NOMO-1 (cell line): Measurements from ENCODE around the gene ATF5.
"Not testable (repeated sequence)": the region's sequence is repeated elsewhere in the genome, so short reads cannot be mapped to it uniquely, and the experiment has no call there.

ENCODE experiments used
- DNase-seq, 2 experiments: peaks; one replicate each; lab custom pipeline; 2025; ENCODE audit not compliant: unreplicated experiment in 2 of 2; lab: John Stamatoyannopoulos, UW

Gene ATF5

DNA sequence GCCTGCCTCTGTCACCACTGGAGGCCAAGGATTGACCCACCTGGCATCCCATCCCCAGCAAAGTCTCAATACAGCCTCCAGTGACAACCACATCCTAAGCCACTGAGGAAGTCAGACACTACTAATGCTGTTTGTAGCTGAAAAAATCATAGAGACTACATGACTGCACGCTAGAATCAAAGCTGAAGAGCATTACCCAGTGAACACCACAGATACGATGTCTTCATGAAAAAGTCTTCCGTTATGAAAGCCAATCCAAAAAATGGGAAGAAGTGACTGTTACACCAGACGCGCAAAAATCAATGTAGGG lies 11.4 kb downstream of the ATF5 start:
- DNase-seq = no peak

DNA sequence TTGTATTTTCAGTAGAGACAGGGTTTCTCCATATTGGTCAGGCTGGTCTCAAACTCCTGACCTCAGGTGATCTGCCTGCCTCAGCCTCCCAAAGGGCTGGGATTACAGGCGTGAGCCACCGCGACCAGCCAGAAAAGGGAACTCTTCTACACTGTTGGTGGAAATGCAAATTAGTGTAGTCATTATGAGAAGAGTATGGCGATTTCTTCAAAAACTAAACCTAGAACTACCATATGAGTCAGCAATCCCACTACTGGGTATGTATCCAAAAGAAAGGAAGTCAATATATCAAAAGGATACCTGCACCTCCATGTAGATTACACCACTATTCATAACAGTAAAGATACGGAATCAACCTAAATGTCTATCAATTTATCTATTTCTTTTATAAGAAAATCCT lies 15.6 kb downstream of the ATF5 start:
- peak; percentile 7 to 24 for DNase-seq

DNA sequence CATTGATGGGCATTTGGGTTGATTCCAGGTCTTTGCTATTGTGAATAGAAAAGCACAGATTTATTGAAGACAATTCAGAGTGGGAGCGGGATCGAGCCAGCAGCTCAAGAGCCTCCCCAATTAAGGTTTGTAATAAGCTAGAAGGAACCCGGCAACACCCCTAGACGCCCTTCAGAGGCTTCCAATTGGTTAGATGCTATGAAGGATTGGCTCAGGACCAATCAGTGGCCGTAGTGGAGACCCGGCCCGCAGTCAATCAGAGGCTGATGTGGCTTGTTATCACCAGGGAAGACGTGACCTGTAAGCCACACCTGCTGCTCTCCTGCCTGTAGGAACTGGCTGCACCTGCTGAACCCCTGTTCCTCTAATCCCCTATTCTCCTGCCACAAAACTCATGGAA lies 17.4 kb downstream of the ATF5 start:
- no peak for DNase-seq

DNA sequence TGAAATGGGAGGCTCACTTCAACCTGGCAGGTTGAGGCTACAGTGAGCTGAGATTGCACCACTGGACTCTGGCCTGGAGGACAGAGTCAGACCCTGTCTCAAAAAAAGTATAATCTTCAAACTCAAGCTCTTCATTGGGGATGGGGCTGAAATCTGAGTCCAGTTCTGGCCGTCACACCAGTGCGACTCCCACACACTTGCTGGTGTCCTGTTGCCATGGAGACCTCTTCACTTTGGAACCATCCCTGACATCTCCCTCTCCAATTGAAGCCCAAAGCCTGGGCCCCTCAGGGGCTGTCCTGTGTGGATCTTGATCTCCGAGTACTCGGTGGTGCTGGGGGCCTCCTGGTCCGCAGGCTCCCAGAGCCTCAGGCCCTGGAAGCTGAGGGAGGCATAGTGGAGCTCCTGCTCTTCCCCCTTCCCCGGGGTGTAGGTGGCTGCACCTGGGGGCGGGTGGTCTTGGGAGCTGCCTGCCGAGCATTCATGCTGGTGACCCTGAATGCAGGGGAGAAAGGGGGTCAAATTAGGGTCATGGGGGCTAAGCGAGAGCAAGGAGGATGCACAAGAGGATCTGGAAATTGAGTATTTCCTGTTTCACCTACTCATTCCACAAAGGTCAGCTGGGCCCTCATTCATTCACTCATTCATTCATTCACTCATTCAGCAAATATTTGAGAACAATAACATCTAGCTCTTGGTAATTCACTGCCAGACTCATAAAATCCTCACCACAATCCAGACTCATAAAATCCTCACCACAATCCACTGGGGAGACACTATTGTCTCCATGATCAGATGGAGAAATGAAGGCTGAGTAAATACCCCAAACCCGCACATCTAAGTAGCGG lies 21.0 kb downstream of the ATF5 start:
- no peak for DNase-seq

DNA sequence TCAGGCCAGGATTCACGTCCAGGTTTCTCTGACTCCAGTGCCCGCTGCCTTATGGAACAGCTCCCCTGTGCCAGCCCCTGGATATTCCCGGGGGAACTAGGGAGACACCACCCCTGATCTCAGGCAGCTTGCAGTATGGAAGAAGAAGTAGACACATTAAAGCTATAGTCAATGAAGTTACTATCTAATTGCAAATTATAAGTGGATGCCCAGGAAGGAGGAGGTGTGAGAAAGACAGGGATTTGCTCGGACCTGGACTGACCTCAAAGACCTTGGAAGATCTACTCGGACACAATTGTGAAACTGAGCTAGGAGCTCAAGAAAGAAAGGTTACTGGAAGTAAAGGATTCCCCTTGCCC lies 21.6 kb downstream of the ATF5 start:
- DNase-seq = no peak

DNA sequence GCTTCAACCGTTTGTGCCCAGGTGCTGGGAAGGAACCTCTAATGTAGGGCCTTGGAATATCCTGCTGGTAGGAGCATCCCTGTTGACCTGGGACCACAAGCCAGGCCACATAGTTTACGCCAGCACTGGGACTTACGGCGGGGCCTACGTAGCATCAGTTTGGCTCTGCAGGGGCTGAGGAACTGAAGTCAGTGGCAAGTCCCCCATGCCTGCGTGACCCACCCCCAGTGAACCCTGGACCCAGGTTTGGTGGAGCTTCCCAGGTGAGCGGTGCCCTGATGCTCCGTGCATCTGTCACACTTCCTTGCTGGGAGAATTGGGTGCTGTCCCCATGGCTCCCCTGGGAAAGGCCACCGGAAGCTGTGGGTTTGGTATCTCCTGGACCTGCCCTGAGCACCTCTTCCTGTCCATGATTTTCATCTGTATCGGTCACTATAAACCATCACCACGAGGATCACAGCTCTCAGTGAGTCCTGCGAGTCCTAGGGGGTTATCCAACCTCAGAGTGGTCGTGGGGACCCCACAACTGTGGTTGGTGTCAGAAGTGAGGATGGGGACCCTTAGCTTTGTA lies 22.0 kb downstream of the ATF5 start:
- DNase-seq = no peak

DNA sequence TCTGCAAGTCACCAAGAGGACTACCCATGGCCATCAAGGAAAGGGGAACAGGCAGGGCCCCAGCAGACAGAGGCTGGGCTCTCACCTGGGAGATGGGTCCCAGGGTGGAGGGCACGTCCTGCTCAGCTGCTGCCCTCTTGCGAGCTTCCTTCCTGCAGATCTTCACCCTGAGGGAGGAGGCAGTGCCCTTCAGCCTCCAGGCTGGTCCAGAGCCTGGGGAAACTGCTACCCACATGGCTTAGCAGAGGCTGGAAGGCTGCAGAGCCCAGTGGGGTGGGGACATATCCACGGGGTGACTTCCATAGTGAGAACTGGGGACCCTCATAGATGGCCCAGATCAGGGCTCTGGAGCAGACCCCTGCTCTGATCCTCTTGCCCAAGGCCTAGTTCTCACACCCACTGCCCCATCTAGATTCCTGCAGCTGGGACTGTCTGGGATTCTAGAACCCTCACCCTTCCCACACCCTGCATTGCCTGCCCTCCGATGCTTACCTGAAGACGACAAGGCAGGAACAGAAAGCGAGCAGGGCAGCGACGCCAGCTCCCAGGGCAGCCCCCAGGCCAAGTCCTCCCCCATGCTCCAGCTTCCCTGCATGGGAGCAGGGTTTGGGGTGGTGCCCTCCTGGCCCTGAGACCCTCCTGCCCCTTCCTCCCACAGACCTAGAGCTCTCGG lies 22.9 kb downstream of the ATF5 start:
- DNase-seq = no peak

DNA sequence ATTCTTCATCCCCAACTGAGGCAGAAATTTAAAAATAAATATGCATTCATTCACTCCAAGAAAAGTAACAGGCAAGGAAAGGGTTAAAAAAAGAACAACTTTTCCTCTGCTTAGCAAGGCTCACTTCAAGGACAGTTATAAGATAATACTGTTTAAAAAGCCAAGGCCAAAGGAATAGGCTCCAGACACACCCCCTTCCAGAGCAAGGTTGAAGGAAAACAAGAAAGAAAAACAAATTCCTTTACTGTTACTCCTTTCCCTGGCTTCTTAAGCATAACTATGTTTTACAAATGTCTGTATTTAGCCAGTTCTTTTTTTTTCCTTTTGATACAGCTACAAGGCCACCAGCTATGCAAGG lies 23.5 kb downstream of the ATF5 start:
- DNase-seq = no peak

DNA sequence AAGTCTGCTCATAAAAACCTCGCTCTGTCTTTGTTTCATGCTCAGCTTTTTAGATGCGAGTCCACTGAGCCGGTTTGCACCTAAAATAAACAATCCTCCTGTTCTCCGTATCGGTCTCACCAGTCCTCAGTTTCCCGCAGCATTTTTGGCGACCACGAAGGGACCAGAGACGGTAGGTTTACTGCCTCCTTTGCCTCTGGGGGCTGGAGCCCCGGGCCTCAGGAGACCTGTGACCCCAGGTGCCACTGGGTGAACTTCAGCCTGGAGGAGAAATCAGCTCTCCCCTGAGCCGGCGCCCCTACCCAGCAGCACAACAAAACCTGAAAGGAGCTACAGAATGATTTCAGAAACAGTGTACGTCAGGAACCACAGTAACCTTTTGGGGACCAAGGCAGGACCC lies 23.9 kb downstream of the ATF5 start:
- no peak for DNase-seq

DNA sequence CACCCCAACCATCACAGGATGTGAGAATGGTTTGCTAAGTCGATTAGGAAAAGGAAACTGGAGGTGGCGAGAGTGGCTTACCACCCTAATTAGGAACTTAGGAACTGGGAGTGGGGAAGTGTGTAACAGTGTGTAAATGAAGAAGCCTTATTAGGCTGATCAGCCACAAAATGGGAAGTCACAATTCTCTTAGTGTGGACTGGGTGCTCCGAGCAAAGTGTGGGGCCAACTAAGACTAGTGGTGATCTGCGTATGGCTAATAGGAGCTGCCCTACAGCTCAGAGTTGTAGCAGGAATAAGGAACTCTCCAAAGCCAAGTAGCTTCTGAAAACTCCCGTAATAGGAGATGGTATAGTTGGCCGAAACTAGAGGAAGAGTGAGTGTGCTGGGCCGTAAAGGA lies 24.4 kb downstream of the ATF5 start:
- peak; percentile 41 to 55 for DNase-seq

DNA sequence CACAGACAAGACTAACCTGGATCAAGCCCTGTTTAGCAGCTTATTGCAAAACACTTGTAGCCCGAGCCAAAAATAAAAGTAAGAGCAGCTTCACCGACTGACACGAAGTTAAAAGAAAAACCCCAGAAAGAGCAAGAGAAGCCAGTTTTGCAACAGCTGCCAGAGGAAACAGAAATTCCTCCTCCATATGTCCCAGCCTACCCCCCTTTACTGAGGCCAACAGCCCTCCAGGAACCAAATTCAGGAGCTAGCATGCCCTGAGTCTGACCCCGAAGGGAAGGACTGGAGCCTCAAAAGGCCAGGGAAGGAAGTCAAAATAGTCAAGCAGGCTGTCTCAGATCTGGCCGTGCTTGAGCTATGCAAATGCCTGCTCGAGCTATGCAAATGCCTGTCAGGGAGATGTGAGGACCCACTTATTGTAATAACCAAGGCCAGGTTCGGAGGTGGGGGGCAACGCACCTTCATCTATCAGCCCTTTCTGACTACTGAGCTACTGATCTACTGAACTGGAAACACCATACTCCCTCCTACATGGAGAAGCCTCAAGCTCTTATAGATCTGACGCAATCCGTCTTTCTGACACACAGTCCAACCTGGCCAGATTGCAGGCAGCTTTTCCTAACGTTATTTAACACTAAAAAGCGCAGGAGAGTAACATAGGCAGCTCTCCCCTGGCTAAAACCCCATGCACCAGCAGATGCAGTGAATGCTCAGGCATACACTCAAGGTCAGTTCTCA lies 25.3 kb downstream of the ATF5 start:
- DNase-seq = peak; percentile 59

DNA sequence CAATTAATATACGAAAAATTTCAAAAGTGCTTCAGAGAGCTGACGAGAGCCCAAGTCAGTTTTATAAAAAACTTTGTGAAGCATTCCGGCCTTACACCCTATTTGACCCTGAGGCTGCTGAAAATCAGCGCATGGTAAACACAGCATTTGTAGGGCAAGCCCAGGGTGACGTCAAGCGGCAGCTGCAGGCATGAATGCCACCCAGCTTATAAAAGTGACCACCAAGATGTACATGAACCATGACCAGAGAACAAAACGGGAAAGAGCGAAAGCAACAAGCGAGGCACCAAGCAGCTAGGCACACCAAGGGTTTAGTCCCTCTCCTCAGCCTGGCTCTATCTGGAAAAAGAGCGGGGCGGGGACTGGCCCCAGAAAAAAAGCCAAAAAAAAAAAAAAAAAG lies 25.9 kb downstream of the ATF5 start:
- no peak for DNase-seq

DNA sequence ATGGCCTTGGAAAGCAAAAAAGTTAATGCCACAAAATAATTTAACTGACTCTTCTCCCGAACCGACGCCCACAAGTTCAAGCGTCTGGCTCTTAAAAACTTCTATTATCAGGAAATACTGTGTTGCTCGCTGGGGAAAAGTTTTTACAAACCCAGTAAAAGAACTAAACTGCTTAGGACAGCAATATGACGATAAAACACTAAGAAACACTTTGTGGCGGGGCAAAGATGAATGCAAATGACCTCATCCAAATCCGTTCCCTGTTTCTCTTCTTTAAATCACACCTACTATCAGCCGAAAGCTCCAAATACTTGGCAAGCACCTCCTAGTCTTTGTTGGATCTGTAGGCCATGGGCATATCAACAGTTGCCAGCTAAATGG lies 27.1 kb downstream of the ATF5 start:
- DNase-seq = no peak

DNA sequence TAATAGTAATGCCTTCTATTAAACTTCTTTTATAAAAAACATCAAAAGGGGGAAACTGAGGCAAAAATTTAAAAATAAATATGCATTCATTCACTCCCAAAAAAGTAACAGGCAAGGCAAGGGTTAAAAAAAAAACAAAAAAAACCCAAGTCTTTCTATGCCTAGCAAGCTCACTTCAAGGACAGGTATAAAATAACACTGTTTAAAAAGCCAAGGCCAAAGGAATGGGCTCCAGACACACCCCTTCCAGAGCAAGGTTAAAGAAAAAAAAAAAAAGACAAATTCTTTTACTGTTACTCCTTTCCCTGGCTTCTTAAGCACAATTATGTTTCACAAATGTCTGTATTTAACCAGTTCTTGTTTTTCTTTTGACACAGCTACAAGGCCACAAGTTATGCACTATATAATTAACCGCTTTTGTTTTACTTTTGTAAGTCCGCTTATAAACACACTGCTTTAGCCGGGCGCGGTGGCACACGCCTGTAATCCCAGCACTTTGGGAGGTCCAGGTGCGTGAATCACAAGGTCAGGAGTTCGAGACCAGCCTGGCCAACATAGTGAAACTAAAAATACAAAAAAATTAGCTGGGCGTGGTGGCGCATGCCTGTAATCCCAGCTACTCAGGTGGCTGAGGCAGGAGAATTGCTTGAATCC lies 28.4 kb downstream of the ATF5 start:
- DNase-seq = no peak

DNA sequence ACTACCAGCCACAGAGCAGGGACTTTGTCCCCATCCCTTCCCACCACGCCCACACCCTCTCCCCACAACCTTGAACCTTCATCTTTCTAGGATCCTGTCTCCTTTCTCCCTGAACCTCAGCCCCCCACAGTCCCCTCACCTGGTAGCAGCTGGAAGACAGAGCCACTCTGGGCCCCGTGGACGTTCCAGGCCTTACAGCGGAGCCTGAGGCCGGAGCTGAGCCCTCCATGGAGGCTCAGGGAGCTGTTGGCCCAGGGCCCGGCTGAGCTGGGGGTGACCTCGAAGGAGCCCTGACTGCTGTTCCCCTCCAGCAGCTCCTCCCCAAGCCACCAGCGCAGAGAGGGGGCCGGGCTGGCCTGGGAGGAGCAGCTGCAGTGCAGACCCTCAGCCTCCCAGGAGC lies 29.1 kb downstream of the ATF5 start:
- DNase-seq = not testable (repeated sequence)

DNA sequence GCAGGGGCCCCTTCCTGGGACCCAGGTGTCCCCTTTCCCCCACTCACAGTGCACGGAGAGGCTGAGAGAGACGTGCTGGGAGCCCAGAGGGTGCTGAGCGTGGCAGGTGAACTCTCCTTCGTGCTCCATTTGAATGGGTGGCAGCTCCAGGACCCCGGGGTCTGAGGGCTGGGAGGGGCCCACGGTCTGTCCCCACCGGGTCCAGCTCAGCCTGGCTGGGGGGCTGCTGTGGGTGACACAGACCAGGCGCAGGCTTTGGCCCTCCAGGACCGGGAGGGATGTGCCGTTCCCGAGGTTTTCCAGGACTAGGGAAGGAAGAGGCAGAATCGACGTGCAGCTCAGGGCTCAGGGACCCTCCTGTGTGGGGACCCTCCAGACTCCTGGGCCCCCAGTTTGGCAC lies 29.6 kb downstream of the ATF5 start:
- not testable (repeated sequence) for DNase-seq

DNA sequence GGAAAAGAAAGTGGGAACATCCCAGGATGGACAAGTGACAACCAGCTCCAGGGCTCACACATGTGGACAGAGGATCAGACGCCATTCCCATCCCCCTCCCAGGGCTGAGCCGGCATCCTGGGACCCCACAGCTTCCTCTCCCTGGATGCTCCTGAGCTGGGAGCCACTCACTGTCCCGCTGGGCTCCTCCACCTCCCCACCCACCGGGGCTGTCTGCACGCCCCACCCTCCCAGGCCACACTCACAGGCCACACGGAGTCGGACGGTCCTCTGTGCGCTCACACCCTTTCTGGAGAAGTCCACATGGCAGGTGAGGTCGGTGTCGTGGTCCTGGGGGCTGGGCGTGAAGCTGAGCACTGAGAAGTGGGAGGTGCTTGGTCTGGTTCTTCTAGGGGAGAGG lies 30.9 kb downstream of the ATF5 start:
- not testable (repeated sequence) for DNase-seq

DNA sequence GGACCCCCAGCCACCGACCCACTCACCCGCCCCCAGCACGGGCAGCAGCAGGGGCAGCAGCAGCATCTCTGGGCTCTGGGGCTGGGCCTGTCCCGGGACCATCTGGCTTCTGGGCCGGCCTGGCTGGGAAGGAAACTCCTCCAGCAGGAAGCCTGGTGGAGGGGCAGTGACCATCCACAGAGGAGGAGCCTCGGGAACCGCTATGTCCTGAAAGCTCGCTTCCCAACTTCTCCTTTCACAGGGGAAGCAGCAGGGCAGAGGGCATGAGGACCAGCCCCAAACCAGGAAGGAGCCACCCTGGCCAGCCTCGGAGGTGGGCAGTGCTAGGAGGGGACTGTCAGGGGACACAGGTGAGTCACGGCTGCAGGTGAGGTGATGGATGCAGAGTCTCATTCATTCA lies 32.0 kb downstream of the ATF5 start, which contains the start of gene SIGLEC11:
Gene SIGLEC11 (minus strand): TSS at position 193 of the 400 bp plus-strand sequence. CDS start 91 bp downstream, at position 102.
- not testable (repeated sequence) for DNase-seq

DNA sequence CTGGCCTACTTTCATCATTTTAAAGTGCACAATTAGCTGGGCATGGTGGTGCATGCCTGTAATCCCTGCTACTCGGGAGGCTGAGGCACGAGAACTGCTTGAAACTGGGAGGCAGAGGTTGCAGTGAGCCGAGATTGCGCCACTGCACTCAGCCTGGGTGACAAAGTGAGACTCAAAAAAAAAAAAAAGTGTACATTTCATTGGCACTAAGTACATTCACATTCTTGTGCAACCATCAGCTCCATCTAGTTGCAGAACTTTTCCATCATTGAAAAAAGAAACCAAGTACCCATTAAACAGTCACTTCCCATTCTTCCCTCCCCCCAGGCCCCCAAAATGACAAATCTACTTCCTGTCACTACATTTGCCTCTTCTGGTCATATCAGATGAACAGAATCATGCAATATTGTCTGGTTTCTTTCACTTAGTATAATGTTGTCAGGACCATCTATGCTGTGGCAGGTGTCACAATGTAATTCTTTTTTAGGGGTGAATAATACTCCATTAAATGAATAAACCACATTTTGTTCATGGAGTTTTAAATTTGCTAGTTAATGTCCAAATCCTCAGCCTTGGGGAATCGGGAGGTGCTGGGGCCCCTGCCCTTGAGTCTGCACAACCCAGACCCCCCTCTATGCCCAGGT lies 39.4 kb downstream of the ATF5 start:
- peak; percentile 29 to 78 for DNase-seq

DNA sequence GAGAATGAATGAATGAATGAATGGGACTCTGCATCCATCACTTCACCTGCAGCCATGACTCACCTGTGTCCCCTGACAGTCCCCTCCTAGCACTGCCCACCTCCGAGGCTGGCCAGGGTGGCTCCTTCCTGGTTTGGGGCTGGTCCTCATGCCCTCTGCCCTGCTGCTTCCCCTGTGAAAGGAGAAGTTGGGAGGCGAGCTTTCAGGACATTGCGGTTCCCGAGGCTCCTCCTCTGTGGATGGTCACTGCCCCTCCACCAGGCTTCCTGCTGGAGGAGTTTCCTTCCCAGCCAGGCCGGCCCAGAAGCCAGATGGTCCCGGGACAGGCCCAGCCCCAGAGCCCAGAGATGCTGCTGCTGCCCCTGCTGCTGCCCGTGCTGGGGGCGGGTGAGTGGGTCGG lies 40.4 kb downstream of the ATF5 start:
- not testable (repeated sequence) for DNase-seq
